ENCODE data around the gene ATP6V0A1. TPM values are rescaled to one million over a fixed set of nuclear protein-coding genes. Genes with fewer than 3 reads are reported as not detected.
"Not testable (repeated sequence)": the region's sequence is repeated elsewhere in the genome, so short reads cannot be mapped to it uniquely, and the experiment has no call there.

Gene ATP6V0A1
- total and polyA plus RNA-seq, 4 donors, result 44.4 to 203 (median 74.5) TPM

GRCh38 chr17:42475835-42476234, 17.2 kb downstream of the ATP6V0A1 start:
- Histone ChIP-seq H3K9me3 (ENCODE audit: control insufficient read depth in 4 of 4, insufficient read depth in 3 of 4, low read length in 3 of 4) (no peaks in the 10 kb centered on the region), H3K27me3 (ENCODE audit: control insufficient read depth in 3 of 3, insufficient read depth in 3 of 3, low read length in 2 of 3) (no peaks in the 10 kb centered on the region), H3K9ac (ENCODE audit: insufficient read depth in 1 of 2, low read length in 2 of 2) (no peak overlapping the region), H3K4me1 (ENCODE audit: control insufficient read depth in 5 of 5, insufficient read depth in 5 of 5, low read length in 5 of 5) (no peaks in the 10 kb centered on the region), H3K27ac (ENCODE audit: low read depth in 1 of 2, low read length in 1 of 2) (no peak overlapping the region), H3K4me3 (no peak overlapping the region), H3K36me3 (ENCODE audit: control insufficient read depth in 4 of 4, insufficient read depth in 4 of 4, low read length in 4 of 4) (peaks cover 15 to 50% (median 33%) of the 10 kb centered on the region in 4 donors)
- DNase-seq, result no peak
- WGBS, 2 donors, result 69 to 76% methylated on average over 4 of the region's 4 CpGs
- TF ChIP-seq, protein P1, sequence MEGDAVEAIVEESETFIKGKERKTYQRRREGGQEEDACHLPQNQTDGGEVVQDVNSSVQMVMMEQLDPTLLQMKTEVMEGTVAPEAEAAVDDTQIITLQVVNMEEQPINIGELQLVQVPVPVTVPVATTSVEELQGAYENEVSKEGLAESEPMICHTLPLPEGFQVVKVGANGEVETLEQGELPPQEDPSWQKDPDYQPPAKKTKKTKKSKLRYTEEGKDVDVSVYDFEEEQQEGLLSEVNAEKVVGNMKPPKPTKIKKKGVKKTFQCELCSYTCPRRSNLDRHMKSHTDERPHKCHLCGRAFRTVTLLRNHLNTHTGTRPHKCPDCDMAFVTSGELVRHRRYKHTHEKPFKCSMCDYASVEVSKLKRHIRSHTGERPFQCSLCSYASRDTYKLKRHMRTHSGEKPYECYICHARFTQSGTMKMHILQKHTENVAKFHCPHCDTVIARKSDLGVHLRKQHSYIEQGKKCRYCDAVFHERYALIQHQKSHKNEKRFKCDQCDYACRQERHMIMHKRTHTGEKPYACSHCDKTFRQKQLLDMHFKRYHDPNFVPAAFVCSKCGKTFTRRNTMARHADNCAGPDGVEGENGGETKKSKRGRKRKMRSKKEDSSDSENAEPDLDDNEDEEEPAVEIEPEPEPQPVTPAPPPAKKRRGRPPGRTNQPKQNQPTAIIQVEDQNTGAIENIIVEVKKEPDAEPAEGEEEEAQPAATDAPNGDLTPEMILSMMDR (IDR thresholded peaks at IDR 0.05; ENCODE audit: control extremely low read depth, extremely low read depth), result no peak
- no peak for ATAC-seq (ENCODE audit: insufficient read depth, low FRiP score)

DNA sequence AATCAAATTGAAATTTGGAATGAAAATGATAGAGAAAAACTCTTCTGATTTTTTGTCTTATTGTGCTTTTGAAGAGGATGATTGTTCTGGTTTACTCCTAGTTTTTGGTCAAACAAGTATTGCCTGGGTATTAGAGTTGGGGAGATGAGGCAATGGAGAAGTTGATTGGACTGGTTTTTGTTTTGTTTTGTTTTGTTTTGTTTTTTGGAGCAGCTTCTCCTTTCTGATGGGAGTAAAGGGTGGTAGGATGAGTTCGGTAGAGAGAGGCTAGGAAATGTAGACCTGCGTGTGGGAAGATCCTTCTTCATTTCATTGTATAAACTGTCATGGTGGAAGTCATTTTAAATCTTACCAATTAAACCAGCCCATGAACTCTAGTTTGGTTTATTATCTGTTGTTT, 17.7 kb downstream of the ATP6V0A1 start:
- Histone ChIP-seq H3K27ac (ENCODE audit: low read depth in 1 of 2, low read length in 1 of 2) (no peak overlapping the region), H3K27me3 (ENCODE audit: control insufficient read depth in 3 of 3, insufficient read depth in 3 of 3, low read length in 2 of 3) (no peaks in the 10 kb centered on the region), H3K9me3 (ENCODE audit: control insufficient read depth in 4 of 4, insufficient read depth in 3 of 4, low read length in 3 of 4) (no peaks in the 10 kb centered on the region), H3K9ac (ENCODE audit: insufficient read depth in 1 of 2, low read length in 2 of 2) (no peak overlapping the region), H3K4me1 (ENCODE audit: control insufficient read depth in 5 of 5, insufficient read depth in 5 of 5, low read length in 5 of 5) (no peaks in the 10 kb centered on the region), H3K36me3 (ENCODE audit: control insufficient read depth in 4 of 4, insufficient read depth in 4 of 4, low read length in 4 of 4) (peaks cover 15 to 54% (median 34%) of the 10 kb centered on the region in 4 donors), H3K4me3 (no peak overlapping the region)
- 89 to 91% methylated on average over 2 of the region's 2 CpGs for WGBS, 2 donors
- ATAC-seq (ENCODE audit: insufficient read depth, low FRiP score) (no peak), DNase-seq (no peak)
- TF ChIP-seq, protein P1 (IDR thresholded peaks at IDR 0.05; ENCODE audit: control extremely low read depth, extremely low read depth), result no peak

- Histone ChIP-seq H3K9ac (ENCODE audit: insufficient read depth in 1 of 2, low read length in 2 of 2) (no peak overlapping the region), H3K4me1 (ENCODE audit: control insufficient read depth in 5 of 5, insufficient read depth in 5 of 5, low read length in 5 of 5) (no peaks in the 10 kb centered on the region), H3K27ac (ENCODE audit: low read depth in 1 of 2, low read length in 1 of 2) (no peak overlapping the region), H3K36me3 (ENCODE audit: control insufficient read depth in 4 of 4, insufficient read depth in 4 of 4, low read length in 4 of 4) (peaks cover 15 to 53% (median 34%) of the 10 kb centered on the region in 4 donors), H3K9me3 (ENCODE audit: control insufficient read depth in 4 of 4, insufficient read depth in 3 of 4, low read length in 3 of 4) (no peaks in the 10 kb centered on the region), H3K4me3 (no peak overlapping the region), H3K27me3 (ENCODE audit: control insufficient read depth in 3 of 3, insufficient read depth in 3 of 3, low read length in 2 of 3) (no peaks in the 10 kb centered on the region)
- WGBS, 2 donors, result 86 to 89% methylated on average over 3 of the region's 3 CpGs
- no peak for ATAC-seq (ENCODE audit: insufficient read depth, low FRiP score)
- no peak for DNase-seq
- TF ChIP-seq, protein P1 (IDR thresholded peaks at IDR 0.05; ENCODE audit: control extremely low read depth, extremely low read depth), result no peak
Observed at GRCh38 chr17:42477173-42477572, 18.5 kb downstream of the ATP6V0A1 start.

- 71% methylated on average over 1 of the region's 1 CpG; no CpG with 5 or more reads in 1 of the 2 donors for WGBS, 2 donors
- not testable (repeated sequence) for H3K4me1 ChIP-seq (ENCODE audit: control insufficient read depth in 5 of 5, insufficient read depth in 5 of 5, low read length in 5 of 5); ATAC-seq (ENCODE audit: insufficient read depth, low FRiP score); DNase-seq; H3K27me3 ChIP-seq (ENCODE audit: control insufficient read depth in 3 of 3, insufficient read depth in 3 of 3, low read length in 2 of 3); H3K4me3 ChIP-seq; H3K9me3 ChIP-seq (ENCODE audit: control insufficient read depth in 4 of 4, insufficient read depth in 3 of 4, low read length in 3 of 4); H3K27ac ChIP-seq (ENCODE audit: low read depth in 1 of 2, low read length in 1 of 2); H3K9ac ChIP-seq (ENCODE audit: insufficient read depth in 1 of 2, low read length in 2 of 2)
- peaks cover 16 to 54% (median 35%) of the 10 kb centered on the region in 4 donors for H3K36me3 ChIP-seq (ENCODE audit: control insufficient read depth in 4 of 4, insufficient read depth in 4 of 4, low read length in 4 of 4)
Observed at GRCh38 chr17:42477824-42478223, 19.1 kb downstream of the ATP6V0A1 start.
